HCT116 (cell line): ENCODE data around the gene PRLR. TPM values are rescaled to one million over a fixed set of nuclear protein-coding genes. Genes with fewer than 3 reads are reported as not detected.

Experiments
- ATAC-seq: fragments of 200-7000 bp; cut with Tn5 transposase; 2 replicates; pipeline ENCODE4 v1.9.1; 2020; ENCODE audit warnings: mild to moderate bottlenecking, moderate library complexity
- BruUV-seq: library from RNA; stranded (reverse); fragments of 400-500 nt; replicated peaks from 2 replicates; lab custom pipeline; 2021; lab: Mats Ljungman, UMichigan
- CTCF ChIA-PET: fragments of 300-600 bp; sonication (Branson Sonifier 250); formaldehyde crosslinking; loops from one replicate; lab custom pipeline; 2021; ENCODE audit warnings: antibody characterized with exemption; lab: Charles Lee
- POLR2A ChIA-PET: fragments of 300-600, 350-600 bp; sonication (Branson Sonifier 250); formaldehyde crosslinking; loops from one replicate; lab custom pipeline; 2021; ENCODE audit warnings: antibody characterized with exemption; lab: Charles Lee
- RAD21 ChIA-PET, 2 experiments: fragments of 300-600 bp; sonication (Branson Sonifier 250); formaldehyde crosslinking; loops; one replicate each; lab custom pipeline; 2023; ENCODE audit warnings: low total read pairs in 2 of 2; ENCODE audit not compliant: uncharacterized antibody in 2 of 2, unreplicated experiment in 2 of 2, low non-redundant PET in 1 of 2; lab: Charles Lee
- DNase-seq: peaks from one replicate; pipeline ENCODE4 v3.0.0-alpha.2; 2010; ENCODE audit warnings: low read depth, low spot score
- H2AFZ ChIP-seq: fragments of 200-600 bp; shearing (Covaris generic), sonication (generic); 2 replicates; pipeline ENCODE4 v1.6.1; 2017; ENCODE audit warnings: low read depth, mixed run types, mixed read lengths, antibody characterized with exemption, low read length; ENCODE audit not compliant: poor library complexity, severe bottlenecking
- H3K27ac ChIP-seq: 2 replicates; pipeline ENCODE4 v1.5.1; 2012; ENCODE audit warnings: low read depth, low read length
- H3K27me3 ChIP-seq: fragments of 200-600 bp; sonication (generic); 2 replicates; pipeline ENCODE4 v1.6.1; 2016; ENCODE audit warnings: mixed run types, low read length, mixed read lengths; ENCODE audit not compliant: insufficient read depth
- H3K36me3 ChIP-seq, 2 experiments: fragments of 200-500 bp in 1 of 2; fragments of 200-600 bp in 1 of 2; sonication (Bioruptor generic) in 1 of 2; sonication (generic) in 1 of 2; 2 replicates each; pipeline versions ENCODE4 v1.5.1 to v1.6.1; 2014 to 2016; ENCODE audit warnings: low read length in 2 of 2, inconsistent platforms in 1 of 2, mixed read lengths in 1 of 2, mixed run types in 1 of 2; ENCODE audit not compliant: insufficient read depth in 2 of 2, control insufficient read depth in 1 of 2
- H3K4me1 ChIP-seq, 2 experiments: fragments of 200-600 bp in 1 of 2; sonication (generic) in 1 of 2; 2 replicates each; pipeline versions ENCODE4 v1.5.1 to v1.6.1; 2012 to 2017; ENCODE audit warnings: low read length in 2 of 2, inconsistent platforms in 1 of 2, mild to moderate bottlenecking in 1 of 2, mixed read lengths in 1 of 2, mixed run types in 1 of 2, moderate library complexity in 1 of 2; ENCODE audit not compliant: insufficient read depth in 2 of 2, control insufficient read depth in 1 of 2
- H3K4me2 ChIP-seq: fragments of 200-600 bp; sonication (generic); 2 replicates; pipeline ENCODE4 v1.6.1; 2017; ENCODE audit warnings: mixed run types, low read length, mixed read lengths
- H3K4me3 ChIP-seq, 2 experiments: fragments of 200-600 bp in 1 of 2; sonication (generic) in 1 of 2; replicated peaks in 1 of 2; 2 replicates each; pipeline ENCODE4 v1.5.1; 2011 to 2016; ENCODE audit warnings: low read length in 2 of 2, control low read depth in 1 of 2, low read depth in 1 of 2, mild to moderate bottlenecking in 1 of 2, mixed read lengths in 1 of 2, mixed run types in 1 of 2
- H3K79me2 ChIP-seq: fragments of 200-600 bp; sonication (generic); 2 replicates; pipeline ENCODE4 v1.6.1; 2017; ENCODE audit warnings: mild to moderate bottlenecking, mixed run types, low read length, moderate library complexity, mixed read lengths; ENCODE audit not compliant: insufficient read depth
- H3K9ac ChIP-seq: fragments of 200-600 bp; sonication (generic); 2 replicates; pipeline ENCODE4 v1.6.1; 2016; ENCODE audit warnings: low read length, mixed read lengths
- H3K9me2 ChIP-seq: fragments of 200-600 bp; sonication (generic), shearing (Covaris generic); 2 replicates; pipeline ENCODE4 v1.6.1; 2017; ENCODE audit warnings: mixed run types, mild to moderate bottlenecking, moderate library complexity; ENCODE audit not compliant: insufficient read depth
- H3K9me3 ChIP-seq, 2 experiments: fragments of 200-500 bp in 1 of 2; fragments of 200-600 bp in 1 of 2; sonication (Bioruptor generic) in 1 of 2; sonication (generic) in 1 of 2; 2 replicates each; pipeline ENCODE4 v1.6.1; 2014 to 2017; ENCODE audit warnings: low read length in 2 of 2, mixed read lengths in 2 of 2, inconsistent platforms in 1 of 2, low read depth in 1 of 2, mild to moderate bottlenecking in 1 of 2, mixed run types in 1 of 2, moderate library complexity in 1 of 2; ENCODE audit not compliant: control insufficient read depth in 1 of 2, insufficient read depth in 1 of 2
- H4K20me1 ChIP-seq: fragments of 200-600 bp; sonication (generic), shearing (Covaris generic); 2 replicates; pipeline ENCODE4 v1.6.1; 2017; ENCODE audit warnings: mixed run types, mild to moderate bottlenecking, moderate library complexity; ENCODE audit not compliant: insufficient read depth
- ATF3 ChIP-seq: IDR thresholded peaks from 2 replicates; pipeline ENCODE4 v1.6.1; 2012
- CBX3 ChIP-seq: IDR thresholded peaks from 2 replicates; pipeline ENCODE4 v1.6.1; 2012; ENCODE audit warnings: low read depth
- CEBPB ChIP-seq: IDR thresholded peaks from 2 replicates; pipeline ENCODE4 v1.6.1; 2012; ENCODE audit warnings: low read depth
- ELF1 ChIP-seq: IDR thresholded peaks from 2 replicates; pipeline ENCODE4 v1.6.1; 2012; ENCODE audit warnings: low read depth, borderline replicate concordance
- EZH2phosphoT487 ChIP-seq: fragments of 200-600 bp; IDR thresholded peaks from 2 replicates; pipeline ENCODE4 v1.6.1; 2018; ENCODE audit warnings: antibody characterized with exemption, borderline replicate concordance
- JUND ChIP-seq: IDR thresholded peaks from 2 replicates; pipeline ENCODE4 v1.6.1; 2012
- POLR2A ChIP-seq: IDR thresholded peaks from 2 replicates; pipeline ENCODE4 v1.7.0; 2011; ENCODE audit warnings: borderline replicate concordance; ENCODE audit not compliant: insufficient read depth, insufficient read length; ENCODE audit errors: extremely low read depth
- POLR2AphosphoS5 ChIP-seq: IDR thresholded peaks from 2 replicates; pipeline ENCODE4 v1.6.1; 2011; ENCODE audit warnings: mild to moderate bottlenecking, low read depth, low read length, moderate library complexity
- RAD21 ChIP-seq: IDR thresholded peaks from 2 replicates; pipeline ENCODE4 v1.6.1; 2012; ENCODE audit warnings: low read depth, mild to moderate bottlenecking
- REST ChIP-seq: IDR thresholded peaks from 2 replicates; pipeline ENCODE4 v1.6.1; 2012; ENCODE audit warnings: low read depth
- SP1 ChIP-seq: IDR thresholded peaks from 2 replicates; pipeline ENCODE4 v1.6.1; 2012; ENCODE audit warnings: low read depth
- TCF7L2 ChIP-seq: IDR thresholded peaks from 2 replicates; pipeline ENCODE4 v1.7.0; 2011; ENCODE audit warnings: borderline replicate concordance, inconsistent platforms; ENCODE audit not compliant: insufficient read depth, insufficient read length; ENCODE audit errors: extremely low read depth
- YY1 ChIP-seq: IDR thresholded peaks from 2 replicates; pipeline ENCODE4 v1.6.1; 2011; ENCODE audit warnings: low read length, low read depth, moderate library complexity, mild to moderate bottlenecking; ENCODE audit not compliant: insufficient replicate concordance; ENCODE audit errors: extremely low read depth
- ZFX ChIP-seq: fragments of 450-650 bp; IDR thresholded peaks from 2 replicates; pipeline ENCODE4 v1.6.1; 2017
- intact Hi-C: fragments of 100-400 bp; cut with micrococcal nuclease; formaldehyde crosslinking; loops from 2 replicates; pipeline ENCODE4 v1.10.0; 2022
- total RNA-seq: library from RNA; stranded (reverse); gene quantifications from one replicate; pipeline ENCODE4 v1.2.1, GENCODE V29; 2021; ENCODE audit not compliant: unreplicated experiment
- TF ChIP-seq, protein P1 (sequence below), 3 experiments: fragments of 200-600 bp in 1 of 3; sonication (generic) in 1 of 3; IDR thresholded peaks in 2 of 3; conservative IDR thresholded peaks in 1 of 3; 2 replicates each; pipeline ENCODE4 v1.5.1; 2012 to 2017; ENCODE audit warnings: low read depth in 2 of 3, low read length in 2 of 3, antibody characterized with exemption in 1 of 3, borderline replicate concordance in 1 of 3, control low read depth in 1 of 3, mild to moderate bottlenecking in 1 of 3, mixed read lengths in 1 of 3, mixed run types in 1 of 3, moderate library complexity in 1 of 3; ENCODE audit not compliant: insufficient read depth in 1 of 3

The PRLR gene
- total RNA-seq, 1 experiment from 2014 or later: 0.10 TPM

GRCh38 chr5:35083150-35083549 is 147.1 kb downstream of the PRLR start:
- BruUV-seq: no TSS peak
- ChIA-PET RAD21 (no interaction called here), POLR2A (no interaction called here), CTCF (no interaction called here)
- H3K27me3 ChIP-seq: peaks cover 8% of the 10 kb centered on the region; the same call in 1 of the 2 replicates
- H3K4me2 ChIP-seq: no peak overlapping the region
- intact Hi-C loops: no loop called here
- ATAC-seq: no peak
- no peaks in the 10 kb centered on the region for H3K4me1 ChIP-seq
- no peaks in the 10 kb centered on the region for H3K9me2 ChIP-seq
- H3K79me2 ChIP-seq: no peaks in the 10 kb centered on the region
- H3K4me3 ChIP-seq: no peak overlapping the region
- no peak overlapping the region for H3K9ac ChIP-seq
- no peak for DNase-seq
- no peak overlapping the region for H2AFZ ChIP-seq
- no peaks in the 10 kb centered on the region for H3K9me3 ChIP-seq
- no peak overlapping the region for H3K27ac ChIP-seq
- H3K36me3 ChIP-seq: no peaks in the 10 kb centered on the region
- TF ChIP-seq SP1: no peak
- no peak for TF ChIP-seq ZFX
- TF ChIP-seq ELF1: no peak
- TF ChIP-seq POLR2AphosphoS5: no peak
- no peak for TF ChIP-seq CEBPB
- no peak for TF ChIP-seq CBX3
- no peak for TF ChIP-seq JUND
- no peak for TF ChIP-seq TCF7L2
- TF ChIP-seq POLR2A: no peak
- TF ChIP-seq REST: no peak
- TF ChIP-seq ATF3: no peak
- TF ChIP-seq RAD21: no peak
- TF ChIP-seq, protein P1, sequence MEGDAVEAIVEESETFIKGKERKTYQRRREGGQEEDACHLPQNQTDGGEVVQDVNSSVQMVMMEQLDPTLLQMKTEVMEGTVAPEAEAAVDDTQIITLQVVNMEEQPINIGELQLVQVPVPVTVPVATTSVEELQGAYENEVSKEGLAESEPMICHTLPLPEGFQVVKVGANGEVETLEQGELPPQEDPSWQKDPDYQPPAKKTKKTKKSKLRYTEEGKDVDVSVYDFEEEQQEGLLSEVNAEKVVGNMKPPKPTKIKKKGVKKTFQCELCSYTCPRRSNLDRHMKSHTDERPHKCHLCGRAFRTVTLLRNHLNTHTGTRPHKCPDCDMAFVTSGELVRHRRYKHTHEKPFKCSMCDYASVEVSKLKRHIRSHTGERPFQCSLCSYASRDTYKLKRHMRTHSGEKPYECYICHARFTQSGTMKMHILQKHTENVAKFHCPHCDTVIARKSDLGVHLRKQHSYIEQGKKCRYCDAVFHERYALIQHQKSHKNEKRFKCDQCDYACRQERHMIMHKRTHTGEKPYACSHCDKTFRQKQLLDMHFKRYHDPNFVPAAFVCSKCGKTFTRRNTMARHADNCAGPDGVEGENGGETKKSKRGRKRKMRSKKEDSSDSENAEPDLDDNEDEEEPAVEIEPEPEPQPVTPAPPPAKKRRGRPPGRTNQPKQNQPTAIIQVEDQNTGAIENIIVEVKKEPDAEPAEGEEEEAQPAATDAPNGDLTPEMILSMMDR (IDR thresholded peaks at IDR 0.05 in 2 of 3, conservative IDR thresholded peaks at IDR 0.05 in 1 of 3; ENCODE audit: borderline replicate concordance in 1 of 3, insufficient read depth in 1 of 3, low read depth in 2 of 3, low read length in 2 of 3): no peak
- TF ChIP-seq EZH2phosphoT487: no peak
- no peak for TF ChIP-seq YY1
- H4K20me1 ChIP-seq: no peaks in the 10 kb centered on the region
